Kidney capillary endothelial cell (primary cell): ENCODE results near the gene LRRC4.

Source experiments
- DNase-seq: peaks from one replicate; pipeline ENCODE4 v3.0.0-alpha.2; 2018; ENCODE audit warnings: low spot score

LRRC4 gene

DNA sequence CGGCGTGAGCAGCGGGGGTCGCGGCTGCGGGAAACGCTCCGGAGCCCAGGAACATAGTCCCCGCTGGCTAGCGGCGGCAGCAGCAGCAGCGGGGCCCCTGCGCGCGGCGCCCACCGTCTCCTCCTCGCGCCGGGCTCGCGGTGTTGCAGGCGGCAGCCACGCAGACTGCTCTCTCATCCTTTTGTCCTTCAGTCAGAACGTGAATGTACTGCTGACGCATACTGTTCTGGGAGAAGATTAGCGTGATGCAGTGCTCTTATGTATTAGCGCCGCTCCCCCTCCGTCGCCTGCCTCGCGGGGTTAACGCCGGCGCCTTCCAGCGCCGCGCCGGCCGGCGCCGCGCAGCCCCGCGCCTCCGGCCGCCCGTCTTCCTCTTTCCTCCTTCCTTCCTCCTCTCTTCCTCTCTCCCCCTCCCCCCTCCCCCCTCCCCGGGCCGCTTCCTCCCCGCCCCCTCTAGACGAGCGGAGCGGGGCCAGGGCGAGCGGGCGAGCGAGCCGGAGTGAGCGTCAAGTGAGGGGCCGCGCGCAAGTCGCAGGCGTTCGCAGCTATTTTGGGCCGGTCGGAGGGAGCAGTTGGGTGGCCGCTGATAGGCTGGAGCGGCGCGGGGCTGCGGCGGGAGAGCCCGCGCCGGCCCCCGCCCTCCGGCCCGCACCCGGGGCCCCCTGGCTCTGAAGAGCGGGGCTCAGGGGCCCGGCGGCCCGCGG is 816 bp upstream of the LRRC4 start:
- DNase-seq, result peak; percentile 96

DNA sequence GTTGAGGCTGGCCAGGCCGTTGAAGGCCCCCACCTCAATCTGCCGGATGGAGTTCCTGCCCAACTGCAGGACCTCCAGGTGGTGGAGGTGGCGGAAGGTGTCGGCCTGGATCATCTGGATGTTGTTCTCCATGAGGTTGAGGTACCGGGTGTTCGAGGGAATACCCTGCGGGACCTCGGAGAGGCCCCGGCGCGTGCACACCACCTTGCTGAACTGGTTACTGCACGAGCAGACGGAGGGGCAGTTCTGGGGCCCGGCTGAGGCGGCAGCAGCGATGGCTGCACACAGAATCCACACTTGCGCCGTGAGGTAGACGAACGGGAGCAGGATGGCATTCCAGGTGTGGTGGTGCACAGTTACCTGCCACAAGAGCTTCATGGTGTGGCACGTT is 979 bp downstream of the LRRC4 start:
- DNase-seq, result no peak

DNA sequence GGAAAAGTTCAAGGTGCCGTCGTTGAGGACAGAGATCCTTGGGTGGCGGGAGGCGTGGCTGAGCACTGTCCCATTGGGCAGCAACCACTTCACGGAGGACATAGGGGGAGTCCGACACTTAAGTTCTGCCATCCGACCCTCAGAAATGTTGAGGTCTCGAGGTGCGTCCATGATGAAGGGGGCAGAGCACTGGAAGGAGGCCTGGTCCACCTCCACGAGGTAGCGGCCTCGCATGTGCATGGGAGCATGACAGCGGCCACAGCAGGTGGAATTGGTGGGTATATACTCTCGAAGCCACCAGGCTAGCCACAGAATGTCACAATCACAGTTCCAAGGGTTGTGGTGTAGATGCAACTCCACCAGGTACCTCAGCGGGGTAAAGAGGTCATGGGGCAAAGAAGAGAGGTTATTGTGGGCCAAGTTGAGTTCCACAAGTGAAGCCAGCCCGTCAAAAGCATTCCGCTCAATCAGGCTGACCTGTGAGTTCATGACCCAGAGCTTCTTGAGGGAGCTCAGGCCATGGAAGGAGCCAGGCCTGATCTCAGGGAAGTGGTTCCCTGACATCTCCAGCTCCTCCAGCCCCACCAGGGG is 1.7 kb downstream of the LRRC4 start:
- DNase-seq, result no peak

DNA sequence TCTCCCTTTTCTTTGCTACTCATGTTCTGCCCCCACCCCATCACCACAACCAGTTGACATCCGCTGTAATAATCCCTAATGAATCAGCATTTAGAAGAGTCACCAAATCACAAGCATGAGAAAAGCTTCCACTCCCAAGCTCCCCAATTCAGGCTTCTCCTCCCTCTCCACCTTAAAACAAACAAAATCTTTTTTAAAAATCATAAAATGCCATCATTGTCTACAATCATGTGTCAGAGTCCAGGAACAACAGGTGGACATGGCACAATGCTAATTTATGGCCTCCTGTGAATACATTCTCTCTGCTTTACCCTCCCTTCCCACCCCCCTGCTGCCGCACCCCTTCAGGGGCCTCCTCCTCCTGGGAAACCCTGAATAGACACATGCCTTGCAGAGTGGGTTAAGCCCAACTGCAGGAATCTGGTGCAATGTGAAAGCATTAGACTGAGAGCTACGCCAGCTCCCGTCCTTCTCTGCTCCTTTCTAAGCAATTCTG is 3.7 kb downstream of the LRRC4 start:
- DNase-seq, result no peak

DNA sequence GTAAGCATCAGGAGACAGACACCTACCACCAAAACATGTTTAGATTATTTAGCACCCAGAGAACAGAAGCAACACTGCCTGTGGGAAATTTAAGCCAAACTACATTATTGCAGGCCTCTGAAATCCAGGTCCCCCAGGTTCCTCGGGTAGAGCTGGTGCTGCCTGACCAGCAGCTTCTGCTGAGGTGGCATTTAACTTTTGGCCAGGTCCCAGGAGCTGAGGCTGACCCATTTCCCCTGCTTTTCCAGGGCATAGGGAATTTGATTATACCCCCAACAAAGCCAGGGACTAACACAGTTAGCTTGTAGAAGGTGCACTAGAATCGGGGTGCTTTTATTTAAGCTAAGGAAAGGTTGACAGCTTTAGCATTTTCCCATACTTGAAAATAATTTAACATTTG is 4.7 kb downstream of the LRRC4 start:
- no peak for DNase-seq

DNA sequence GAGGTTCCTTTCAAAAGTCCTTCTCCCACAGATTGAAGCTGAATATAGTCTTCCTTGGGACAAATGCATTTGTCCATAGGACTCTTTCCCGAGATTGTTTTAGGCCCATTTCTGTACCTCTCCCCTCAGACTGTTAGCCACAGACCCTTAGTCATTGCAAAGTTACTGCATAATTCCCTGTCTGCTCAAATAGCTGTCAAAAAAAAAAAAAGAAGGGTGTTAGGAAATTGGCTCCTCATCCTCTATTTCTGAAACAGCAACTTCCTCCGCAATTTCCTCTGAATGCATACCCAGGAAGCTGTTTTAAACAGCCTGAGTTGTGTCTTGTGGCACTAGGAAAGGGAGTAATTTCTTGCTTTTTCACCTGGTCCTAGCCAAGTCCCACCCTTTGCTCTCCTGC is 5.4 kb downstream of the LRRC4 start:
- DNase-seq, result peak; percentile 68

DNA sequence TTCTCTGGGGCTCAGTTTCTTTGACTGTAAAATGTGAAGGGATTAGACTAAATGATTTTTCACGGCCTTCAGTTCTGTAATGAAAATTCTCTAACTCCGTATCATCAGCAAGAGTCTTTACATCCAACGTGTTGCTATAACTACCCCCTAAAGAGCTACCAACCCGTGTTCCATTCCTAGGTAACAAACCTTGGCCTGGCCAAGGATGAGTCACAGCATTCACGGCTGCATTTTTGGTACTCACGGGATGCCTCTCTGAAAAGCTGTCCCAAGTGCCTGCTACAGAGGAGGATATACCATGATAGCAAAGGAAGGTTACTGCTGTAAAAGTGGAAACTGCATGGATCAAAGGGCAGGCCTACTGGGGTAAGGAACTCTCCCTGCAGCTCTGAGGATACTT is 5.9 kb downstream of the LRRC4 start:
- no peak for DNase-seq

DNA sequence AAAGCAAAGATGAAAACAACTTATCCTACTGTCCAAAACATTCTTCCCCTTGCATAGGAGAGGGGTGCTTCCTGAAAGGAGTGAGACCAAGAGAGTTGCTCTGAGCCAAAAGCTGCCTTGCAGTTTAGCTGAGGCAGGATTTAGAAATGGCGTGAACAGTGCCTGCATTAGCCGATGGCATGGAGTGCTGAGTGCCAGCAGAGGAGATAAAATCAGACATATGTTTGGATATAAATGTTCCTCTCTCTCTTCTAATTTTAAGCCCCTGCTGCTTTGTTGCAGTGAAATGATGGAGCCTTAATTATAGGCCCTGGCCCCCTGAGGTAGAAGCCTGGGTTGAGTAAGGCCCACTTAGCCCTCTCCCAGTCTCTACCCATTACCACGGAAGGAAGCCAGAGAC is 7.1 kb downstream of the LRRC4 start:
- no peak for DNase-seq

DNA sequence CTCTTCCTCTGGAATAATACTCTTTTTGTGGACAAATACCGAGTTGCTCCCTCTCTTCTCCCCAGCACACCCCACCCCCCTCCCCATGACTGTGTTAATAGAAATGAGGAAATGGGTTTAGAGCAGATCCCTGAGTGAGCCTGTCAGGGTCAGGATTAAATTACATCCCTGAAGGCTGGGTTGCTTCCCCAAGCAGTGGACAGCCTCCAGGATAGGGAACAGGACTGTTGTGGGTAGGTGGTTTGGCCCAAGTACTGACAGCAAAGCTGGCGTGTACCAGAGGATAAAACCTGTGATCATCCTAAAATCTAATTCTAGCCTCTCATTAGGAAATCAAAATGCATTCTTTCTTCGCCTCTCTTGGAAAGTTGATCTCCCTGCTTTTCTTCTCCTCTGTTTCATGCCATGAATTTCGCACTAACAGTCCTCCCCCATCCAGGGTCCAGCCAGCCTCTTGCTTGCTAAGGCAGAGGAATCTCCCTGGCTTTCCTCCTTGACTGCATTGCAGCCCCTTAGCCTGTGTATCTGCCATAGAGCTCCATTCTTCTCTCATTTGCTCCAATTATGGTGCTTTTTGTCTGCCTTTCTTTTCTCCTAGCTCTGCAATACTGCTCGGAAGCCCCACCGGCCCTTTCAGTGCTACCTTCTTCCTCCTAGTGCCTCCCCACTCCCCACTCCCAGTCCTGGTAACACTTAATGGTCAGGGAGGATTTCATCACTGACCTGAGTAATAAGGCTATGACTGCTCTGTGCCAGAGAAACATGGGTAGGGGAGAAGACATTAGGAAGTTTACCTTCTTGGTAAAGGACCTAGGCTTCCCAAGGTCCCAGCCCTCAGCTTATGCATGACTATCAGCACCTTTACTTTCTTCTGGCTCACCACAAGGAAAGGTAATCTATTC is 8.4 kb downstream of the LRRC4 start:
- no peak for DNase-seq

DNA sequence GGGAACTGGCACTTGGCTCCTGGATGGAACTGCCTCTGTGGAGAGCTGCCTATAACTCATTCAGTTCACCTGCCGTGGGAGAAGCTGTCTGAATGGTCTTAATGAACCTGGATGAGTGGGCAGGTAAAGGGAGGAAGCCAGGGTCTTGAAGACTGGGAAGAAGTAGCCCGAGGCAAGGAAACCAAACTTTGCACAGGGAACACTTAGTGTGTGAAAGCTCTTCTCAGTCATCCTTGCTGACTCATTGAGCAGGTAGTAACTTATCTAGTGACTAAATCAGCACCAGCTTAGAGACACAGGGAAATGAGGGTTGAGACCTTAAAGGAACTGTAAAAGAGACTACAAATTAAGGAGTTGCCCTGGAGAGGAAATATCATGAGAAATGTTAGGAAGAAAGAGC is 9.9 kb downstream of the LRRC4 start:
- DNase-seq, result no peak

DNA sequence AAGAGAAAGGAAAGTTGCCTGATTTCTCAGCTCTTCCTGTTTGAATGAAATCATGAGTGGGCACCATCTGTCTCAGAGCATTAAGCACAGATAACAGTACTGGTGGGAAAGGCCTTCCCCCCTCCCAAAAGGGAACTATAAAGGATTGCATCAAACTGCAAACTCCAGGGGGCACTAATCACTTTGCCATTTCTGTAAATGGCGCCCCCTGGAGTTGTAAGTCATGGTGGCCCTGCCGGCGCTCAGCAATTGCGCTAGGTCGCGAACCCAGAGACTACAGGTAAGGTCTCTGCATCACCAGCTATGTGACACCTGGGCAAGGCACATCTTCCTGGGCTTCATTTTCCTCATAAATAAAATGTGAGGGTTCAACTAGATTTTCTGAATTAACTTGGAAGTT is 11.1 kb downstream of the LRRC4 start:
- DNase-seq, result no peak

DNA sequence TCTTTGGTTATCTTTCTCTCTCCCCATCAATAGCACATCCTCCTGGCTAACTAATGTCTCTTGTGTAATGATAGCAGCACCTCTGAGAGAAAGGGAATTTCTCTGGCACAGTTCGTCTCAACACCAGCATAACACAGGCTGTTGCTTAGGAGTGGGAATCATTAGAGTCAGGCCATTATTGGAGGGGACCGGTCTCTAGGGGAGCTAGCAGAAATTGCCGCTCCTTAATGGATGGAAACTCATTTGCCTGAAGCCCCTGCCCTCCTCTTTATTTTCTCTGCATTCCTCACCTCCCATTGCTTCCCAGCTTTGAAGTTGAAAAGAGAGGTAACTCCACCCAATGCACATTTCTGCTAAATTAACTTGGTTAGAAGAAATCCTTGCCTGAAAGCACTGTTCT is 11.9 kb downstream of the LRRC4 start:
- no peak for DNase-seq

DNA sequence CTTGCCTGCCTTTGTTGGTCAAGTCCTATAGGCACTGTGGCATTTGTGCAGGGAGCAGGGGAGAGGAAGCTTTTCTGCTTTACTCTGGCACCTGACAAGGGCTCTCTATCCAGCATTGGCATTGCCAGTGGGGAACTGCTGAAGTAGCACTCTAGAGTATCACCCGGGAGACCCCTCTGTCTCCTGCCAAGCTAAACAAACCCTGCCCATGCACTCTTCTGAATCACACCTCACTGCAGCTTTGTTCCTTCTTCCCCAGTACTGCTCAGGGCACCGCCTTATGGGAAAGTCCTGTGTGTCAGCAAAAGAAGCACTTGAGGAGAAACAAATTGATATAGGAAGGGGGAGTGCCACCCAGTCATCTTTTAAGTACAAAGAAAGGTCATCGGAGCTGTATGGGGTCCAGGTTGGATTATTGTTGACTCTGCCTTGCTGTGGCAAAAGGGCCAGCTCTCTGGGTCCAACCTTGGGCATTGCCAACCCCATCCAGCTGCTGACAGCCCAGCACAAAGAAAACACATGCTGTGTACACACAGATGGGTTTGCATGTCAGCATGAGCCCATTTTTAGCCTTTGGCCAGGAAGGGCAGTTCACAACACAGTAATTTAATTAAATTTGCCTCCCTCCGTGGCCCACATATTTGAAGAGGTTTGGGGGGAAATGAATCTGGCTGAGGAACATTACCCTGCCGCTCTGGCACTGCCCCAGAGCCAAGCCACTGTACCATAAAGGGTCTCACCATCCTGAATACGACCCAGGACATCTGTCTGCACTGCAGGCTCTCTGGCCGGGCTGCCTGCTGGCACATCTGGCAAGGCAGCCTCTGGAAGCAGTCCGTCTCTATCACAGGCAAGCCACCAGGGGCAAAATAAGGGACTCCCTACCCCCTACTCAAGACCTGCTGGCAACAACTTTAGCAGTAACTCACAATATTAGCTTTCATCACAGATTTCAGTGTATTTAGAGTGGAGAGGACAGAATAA is 13.1 kb downstream of the LRRC4 start:
- DNase-seq, result no peak

DNA sequence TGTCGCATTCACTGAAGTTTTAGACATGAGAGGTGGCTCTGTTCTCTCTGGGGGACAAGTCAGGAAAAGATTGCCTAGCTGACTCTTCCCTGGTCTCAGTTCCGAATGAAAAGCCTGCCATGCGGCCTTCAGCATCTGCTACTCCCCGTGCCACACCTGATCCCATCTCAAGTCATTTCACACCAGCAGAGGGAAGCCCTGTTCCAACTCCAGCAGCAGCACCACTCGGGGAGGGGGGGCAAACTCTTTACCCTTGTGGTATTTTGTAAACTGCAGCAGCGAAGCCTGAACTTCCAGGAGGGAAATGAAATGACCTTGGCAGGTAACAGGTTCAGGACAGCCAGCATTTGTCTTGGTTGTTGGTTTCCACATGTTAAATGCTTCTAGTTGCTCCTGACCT is 13.8 kb downstream of the LRRC4 start:
- no peak for DNase-seq

DNA sequence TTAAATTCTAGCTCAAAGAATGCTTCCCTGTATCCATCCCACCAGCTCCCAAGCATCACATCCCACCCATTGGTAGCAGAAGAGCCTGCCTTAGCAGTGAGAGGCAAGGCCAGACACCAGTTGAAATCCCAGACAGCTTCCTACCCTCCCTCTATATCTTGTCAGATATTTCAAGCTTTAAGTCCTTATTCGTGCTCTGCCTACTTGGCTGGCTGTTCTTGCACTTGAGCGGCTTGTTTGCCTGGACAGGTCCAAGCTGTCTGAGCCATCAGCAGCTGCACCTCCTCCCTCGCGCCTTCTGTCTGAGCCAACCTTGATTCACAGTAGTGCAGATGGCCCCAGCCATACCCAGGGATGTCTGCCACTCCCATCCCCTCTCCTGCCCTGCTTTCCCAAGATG is 16.4 kb downstream of the LRRC4 start:
- DNase-seq, result no peak

DNA sequence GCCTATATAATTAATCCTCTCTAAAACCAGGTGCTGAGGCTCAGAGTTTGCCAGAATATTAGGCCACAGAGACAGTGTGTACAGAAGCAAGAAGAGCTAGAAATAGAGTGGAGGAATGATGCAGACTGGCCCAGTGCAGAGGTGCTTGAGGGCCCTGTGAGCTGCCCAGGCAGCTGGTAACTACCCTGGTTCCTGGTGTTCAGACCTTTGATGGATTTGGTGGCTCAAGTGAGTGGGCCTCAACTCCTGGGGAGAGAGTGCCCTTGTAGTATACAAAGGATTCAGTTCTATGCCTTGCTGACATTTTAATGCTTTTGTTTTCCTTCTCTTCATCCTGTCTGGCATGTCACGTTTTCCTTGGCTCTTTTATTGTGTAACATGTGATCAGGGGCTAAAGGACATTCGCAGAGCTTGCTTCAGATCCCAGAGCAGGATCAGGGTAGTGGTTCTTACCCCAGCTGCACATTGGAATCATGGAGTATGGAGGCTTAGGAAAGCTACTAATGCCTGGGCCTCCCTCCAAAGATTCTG is 20.0 kb downstream of the LRRC4 start:
- no peak for DNase-seq

DNA sequence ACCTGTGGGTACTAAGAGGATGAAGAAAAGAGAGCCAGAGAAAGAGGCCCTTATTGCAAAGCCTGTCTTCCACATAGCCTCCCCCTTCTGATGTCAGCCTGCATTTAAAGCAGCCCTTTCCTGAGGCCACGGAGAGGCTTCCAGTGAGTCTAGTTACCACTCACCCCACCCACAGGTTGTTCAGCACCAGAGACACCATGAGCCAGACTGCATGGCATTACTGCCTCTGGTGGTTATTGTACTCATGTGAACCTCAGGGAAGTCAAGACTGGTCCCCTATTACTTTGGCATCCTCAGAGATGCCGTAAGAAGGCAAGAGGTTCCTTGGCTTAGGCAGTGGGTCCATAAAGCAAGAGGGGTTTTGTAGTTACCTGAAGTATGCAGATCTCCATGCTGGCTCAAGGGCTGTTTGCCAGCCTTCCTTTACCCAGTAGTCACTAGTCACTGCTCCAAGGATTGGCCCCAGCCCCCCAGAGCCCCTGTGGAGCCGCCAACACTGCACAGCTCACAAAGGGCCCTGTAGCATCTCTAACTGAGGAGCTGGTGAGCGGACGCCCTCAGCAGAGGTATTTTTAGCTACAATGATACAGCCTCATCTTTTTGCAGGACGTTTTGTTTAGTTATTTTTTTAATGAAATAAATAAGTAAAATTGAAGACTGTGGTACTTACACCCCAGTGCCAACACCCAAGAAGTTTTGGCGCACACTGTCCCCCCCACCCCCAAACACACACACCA is 20.7 kb downstream of the LRRC4 start:
- no peak for DNase-seq

DNA sequence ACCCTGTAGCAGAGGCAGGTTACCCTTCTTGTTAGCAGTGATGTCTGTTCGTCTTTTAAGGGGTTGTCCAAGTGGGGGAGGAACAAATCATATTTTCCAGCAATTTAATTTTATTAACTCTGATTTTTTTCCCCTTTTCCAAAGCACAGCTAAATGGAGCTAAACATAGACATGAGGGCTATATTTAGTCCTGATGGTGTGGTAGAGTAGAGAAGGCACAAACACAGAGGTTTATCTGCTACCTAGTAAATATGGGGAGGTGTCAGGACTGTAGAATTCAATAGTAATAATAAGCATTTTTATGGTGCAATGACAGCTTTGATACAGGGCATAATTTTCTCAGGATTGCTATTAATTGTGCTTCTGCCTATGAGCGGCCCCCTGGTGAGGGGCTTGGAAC is 22.5 kb downstream of the LRRC4 start:
- DNase-seq, result no peak

DNA sequence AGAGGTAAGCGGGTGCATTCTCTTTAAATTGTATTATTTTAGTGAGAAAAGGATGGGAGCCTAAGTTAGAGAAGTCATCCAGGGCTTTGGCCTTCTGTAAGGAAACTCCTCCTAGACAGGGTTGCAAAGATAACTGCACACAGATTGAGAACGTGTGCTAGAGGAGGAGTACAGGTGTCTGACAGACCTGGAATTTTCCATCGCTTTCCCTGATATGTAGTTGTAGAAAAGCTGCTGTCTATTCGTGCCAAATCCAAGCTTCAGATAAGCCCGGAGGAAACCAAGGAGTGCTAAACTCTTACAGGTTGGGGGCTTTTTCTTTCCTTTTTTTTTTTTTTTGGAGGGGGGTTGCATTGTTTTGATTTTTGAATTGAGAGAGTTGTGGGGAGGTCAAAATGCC is 23.1 kb downstream of the LRRC4 start:
- no peak for DNase-seq

DNA sequence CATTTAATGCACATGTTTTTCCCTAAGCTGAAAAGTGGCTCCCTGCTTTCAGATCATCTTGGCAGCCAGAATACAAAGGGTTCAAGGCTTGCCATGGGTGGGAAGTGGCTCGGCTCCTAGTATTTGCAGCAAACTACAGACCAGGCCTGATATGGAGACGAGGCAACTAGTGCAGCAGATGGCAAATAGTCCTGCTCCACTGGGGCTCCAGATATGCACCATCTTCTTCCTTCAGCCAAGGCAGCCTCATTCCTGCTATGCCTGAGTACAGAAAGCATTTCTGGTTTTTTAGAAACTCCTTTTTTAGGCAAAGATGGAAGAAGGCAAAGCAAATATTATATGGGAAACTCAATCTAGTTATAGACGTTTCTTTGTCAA is 23.9 kb downstream of the LRRC4 start:
- no peak for DNase-seq
